ENCODE measurements around the gene GPR152.
A peak's percentile ranks its signal among the peaks of the same experiment; 100 is the strongest.

GPR152 gene

GRCh38 chr11:67453816-67454732 lies 1.5 kb upstream of the GPR152 start:
- no peaks in the 10 kb centered on the region for H3K9me3 ChIP-seq (ENCODE audit: control insufficient read depth, low read length)
- no peak overlapping the region for H3K9ac ChIP-seq (ENCODE audit: low read length)
- H3K27me3 ChIP-seq (ENCODE audit: control insufficient read depth, insufficient read depth, low read length): peaks cover 5% of the 10 kb centered on the region
- H3K36me3 ChIP-seq (ENCODE audit: control insufficient read depth, insufficient read depth, low read length): no peaks in the 10 kb centered on the region
- peaks cover 13% of the 10 kb centered on the region for H3K4me1 ChIP-seq (ENCODE audit: control insufficient read depth, insufficient read depth, low read length)
- no peak overlapping the region for H3K4me3 ChIP-seq (ENCODE audit: low read length)

GRCh38 chr11:67451658-67451976 lies 912 bp downstream of the GPR152 start:
- H3K36me3 ChIP-seq (ENCODE audit: control insufficient read depth, insufficient read depth, low read length): no peaks in the 10 kb centered on the region
- H3K4me3 ChIP-seq (ENCODE audit: low read length): no peak overlapping the region
- no peaks in the 10 kb centered on the region for H3K9me3 ChIP-seq (ENCODE audit: control insufficient read depth, low read length)
- peaks cover 5% of the 10 kb centered on the region for H3K27me3 ChIP-seq (ENCODE audit: control insufficient read depth, insufficient read depth, low read length)
- no peak overlapping the region for H3K9ac ChIP-seq (ENCODE audit: low read length)
- peaks cover 13% of the 10 kb centered on the region for H3K4me1 ChIP-seq (ENCODE audit: control insufficient read depth, insufficient read depth, low read length)

- Histone ChIP-seq H3K4me3 (ENCODE audit: low read length) (no peak overlapping the region), H3K9me3 (ENCODE audit: control insufficient read depth, low read length) (no peaks in the 10 kb centered on the region), H3K36me3 (ENCODE audit: control insufficient read depth, insufficient read depth, low read length) (no peaks in the 10 kb centered on the region), H3K9ac (ENCODE audit: low read length) (no peak overlapping the region), H3K27me3 (ENCODE audit: control insufficient read depth, insufficient read depth, low read length) (peaks cover 5% of the 10 kb centered on the region), H3K4me1 (ENCODE audit: control insufficient read depth, insufficient read depth, low read length) (peaks cover 13% of the 10 kb centered on the region)
Observed at GRCh38 chr11:67450796-67451657, 1.5 kb downstream of the GPR152 start.

- peaks cover 3% of the 10 kb centered on the region for H3K27me3 ChIP-seq (ENCODE audit: control insufficient read depth, insufficient read depth, low read length)
- no peaks in the 10 kb centered on the region for H3K9me3 ChIP-seq (ENCODE audit: control insufficient read depth, low read length)
- H3K4me1 ChIP-seq (ENCODE audit: control insufficient read depth, insufficient read depth, low read length): peaks cover 15% of the 10 kb centered on the region
- H3K9ac ChIP-seq (ENCODE audit: low read length): no peak overlapping the region
- H3K4me3 ChIP-seq (ENCODE audit: low read length): no peak overlapping the region
- no peaks in the 10 kb centered on the region for H3K36me3 ChIP-seq (ENCODE audit: control insufficient read depth, insufficient read depth, low read length)
Observed at GRCh38 chr11:67449116-67449844, 3.2 kb downstream of the GPR152 start.

- Histone ChIP-seq H3K36me3 (ENCODE audit: control insufficient read depth, insufficient read depth, low read length) (no peaks in the 10 kb centered on the region), H3K9ac (ENCODE audit: low read length) (no peak overlapping the region), H3K9me3 (ENCODE audit: control insufficient read depth, low read length) (no peaks in the 10 kb centered on the region), H3K27me3 (ENCODE audit: control insufficient read depth, insufficient read depth, low read length) (no peaks in the 10 kb centered on the region), H3K4me3 (ENCODE audit: low read length) (no peak overlapping the region), H3K4me1 (ENCODE audit: control insufficient read depth, insufficient read depth, low read length) (peaks cover 21% of the 10 kb centered on the region)
Observed at GRCh38 chr11:67448220-67448609, 4.3 kb downstream of the GPR152 start.

- H3K9me3 ChIP-seq (ENCODE audit: control insufficient read depth, low read length): no peaks in the 10 kb centered on the region
- H3K36me3 ChIP-seq (ENCODE audit: control insufficient read depth, insufficient read depth, low read length): peaks cover 12% of the 10 kb centered on the region
- H3K27me3 ChIP-seq (ENCODE audit: control insufficient read depth, insufficient read depth, low read length): no peaks in the 10 kb centered on the region
- H3K4me1 ChIP-seq (ENCODE audit: control insufficient read depth, insufficient read depth, low read length): peaks cover 32% of the 10 kb centered on the region
- no peak overlapping the region for H3K4me3 ChIP-seq (ENCODE audit: low read length)
- no peak overlapping the region for H3K9ac ChIP-seq (ENCODE audit: low read length)
Observed at GRCh38 chr11:67445515-67445914, 7.0 kb downstream of the GPR152 start.

- Histone ChIP-seq H3K4me3 (ENCODE audit: low read length) (peak overlapping the region; percentile 61), H3K9me3 (ENCODE audit: control insufficient read depth, low read length) (no peaks in the 10 kb centered on the region), H3K27me3 (ENCODE audit: control insufficient read depth, insufficient read depth, low read length) (no peaks in the 10 kb centered on the region), H3K4me1 (ENCODE audit: control insufficient read depth, insufficient read depth, low read length) (peaks cover 45% of the 10 kb centered on the region), H3K36me3 (ENCODE audit: control insufficient read depth, insufficient read depth, low read length) (peaks cover 26% of the 10 kb centered on the region), H3K9ac (ENCODE audit: low read length) (peak overlapping the region; percentile 91)
Observed at GRCh38 chr11:67442504-67443404, 9.8 kb downstream of the GPR152 start.

GRCh38 chr11:67441731-67442351 lies 10.7 kb downstream of the GPR152 start:
- no peaks in the 10 kb centered on the region for H3K27me3 ChIP-seq (ENCODE audit: control insufficient read depth, insufficient read depth, low read length)
- H3K9ac ChIP-seq (ENCODE audit: low read length): peak overlapping the region; percentile 91
- H3K36me3 ChIP-seq (ENCODE audit: control insufficient read depth, insufficient read depth, low read length): peaks cover 26% of the 10 kb centered on the region
- H3K9me3 ChIP-seq (ENCODE audit: control insufficient read depth, low read length): no peaks in the 10 kb centered on the region
- peaks cover 45% of the 10 kb centered on the region for H3K4me1 ChIP-seq (ENCODE audit: control insufficient read depth, insufficient read depth, low read length)
- peak overlapping the region; percentile 61 for H3K4me3 ChIP-seq (ENCODE audit: low read length)

GRCh38 chr11:67441098-67441563 lies 11.4 kb downstream of the GPR152 start:
- Histone ChIP-seq H3K4me3 (ENCODE audit: low read length) (no peak overlapping the region), H3K9ac (ENCODE audit: low read length) (no peak overlapping the region), H3K4me1 (ENCODE audit: control insufficient read depth, insufficient read depth, low read length) (peaks cover 45% of the 10 kb centered on the region), H3K27me3 (ENCODE audit: control insufficient read depth, insufficient read depth, low read length) (no peaks in the 10 kb centered on the region), H3K9me3 (ENCODE audit: control insufficient read depth, low read length) (no peaks in the 10 kb centered on the region), H3K36me3 (ENCODE audit: control insufficient read depth, insufficient read depth, low read length) (peaks cover 26% of the 10 kb centered on the region)

- H3K36me3 ChIP-seq (ENCODE audit: control insufficient read depth, insufficient read depth, low read length): peaks cover 26% of the 10 kb centered on the region
- H3K4me3 ChIP-seq (ENCODE audit: low read length): no peak overlapping the region
- H3K9ac ChIP-seq (ENCODE audit: low read length): no peak overlapping the region
- H3K4me1 ChIP-seq (ENCODE audit: control insufficient read depth, insufficient read depth, low read length): peaks cover 48% of the 10 kb centered on the region
- no peaks in the 10 kb centered on the region for H3K9me3 ChIP-seq (ENCODE audit: control insufficient read depth, low read length)
- H3K27me3 ChIP-seq (ENCODE audit: control insufficient read depth, insufficient read depth, low read length): no peaks in the 10 kb centered on the region
Observed at GRCh38 chr11:67440229-67441097, 12.1 kb downstream of the GPR152 start.

All from mucosa of stomach (tissue), 1 donor.